ENCODE results near the gene VWDE.

GRCh38 chr7:12317675-12318074 is 86.0 kb downstream of the VWDE start:
- TF ChIP-seq, protein P1, sequence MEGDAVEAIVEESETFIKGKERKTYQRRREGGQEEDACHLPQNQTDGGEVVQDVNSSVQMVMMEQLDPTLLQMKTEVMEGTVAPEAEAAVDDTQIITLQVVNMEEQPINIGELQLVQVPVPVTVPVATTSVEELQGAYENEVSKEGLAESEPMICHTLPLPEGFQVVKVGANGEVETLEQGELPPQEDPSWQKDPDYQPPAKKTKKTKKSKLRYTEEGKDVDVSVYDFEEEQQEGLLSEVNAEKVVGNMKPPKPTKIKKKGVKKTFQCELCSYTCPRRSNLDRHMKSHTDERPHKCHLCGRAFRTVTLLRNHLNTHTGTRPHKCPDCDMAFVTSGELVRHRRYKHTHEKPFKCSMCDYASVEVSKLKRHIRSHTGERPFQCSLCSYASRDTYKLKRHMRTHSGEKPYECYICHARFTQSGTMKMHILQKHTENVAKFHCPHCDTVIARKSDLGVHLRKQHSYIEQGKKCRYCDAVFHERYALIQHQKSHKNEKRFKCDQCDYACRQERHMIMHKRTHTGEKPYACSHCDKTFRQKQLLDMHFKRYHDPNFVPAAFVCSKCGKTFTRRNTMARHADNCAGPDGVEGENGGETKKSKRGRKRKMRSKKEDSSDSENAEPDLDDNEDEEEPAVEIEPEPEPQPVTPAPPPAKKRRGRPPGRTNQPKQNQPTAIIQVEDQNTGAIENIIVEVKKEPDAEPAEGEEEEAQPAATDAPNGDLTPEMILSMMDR (conservative IDR thresholded peaks at IDR 0.05), result no peak
- TF ChIP-seq ZFX (IDR thresholded peaks at IDR 0.05), result no peak
